ENCODE data around the gene BICRA. TPM values are rescaled to one million over a fixed set of nuclear protein-coding genes. Genes with fewer than 3 reads are reported as not detected.
A peak's percentile ranks its signal among the peaks of the same experiment; 100 is the strongest.
"Not testable (repeated sequence)": the region's sequence is repeated elsewhere in the genome, so short reads cannot be mapped to it uniquely, and the experiment has no call there.

The BICRA gene
- total and polyA plus RNA-seq, 7 donors, result 3.1 to 22.4 (median 9.9) TPM

DNA sequence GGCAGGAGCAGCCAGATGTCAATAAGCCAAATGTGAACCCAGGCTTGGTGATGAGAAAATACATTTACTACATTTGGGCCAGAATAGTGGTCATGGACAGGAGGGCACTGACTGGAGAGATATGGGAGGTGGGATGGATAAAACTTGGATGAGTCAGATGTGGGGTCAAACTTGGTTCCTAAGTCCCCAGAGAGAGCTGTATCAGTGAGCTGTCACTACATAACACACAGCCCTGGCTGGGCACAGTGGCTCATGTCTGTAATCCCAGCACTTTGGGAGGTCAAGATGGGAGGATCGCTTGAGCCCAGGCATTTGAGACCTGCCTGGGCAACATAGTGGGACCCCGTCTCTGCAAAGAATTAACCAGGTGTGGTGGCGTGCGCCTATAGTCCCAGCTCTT, 52.7 kb downstream of the BICRA start:
- intact Hi-C loops (cut with DNase I), result loop anchor here in 1 of 2 donors (5.0 kb wide), 1 partner anchor 44 kb away; no protein-coding TSS in a partner anchor
- TF ChIP-seq, protein P1, sequence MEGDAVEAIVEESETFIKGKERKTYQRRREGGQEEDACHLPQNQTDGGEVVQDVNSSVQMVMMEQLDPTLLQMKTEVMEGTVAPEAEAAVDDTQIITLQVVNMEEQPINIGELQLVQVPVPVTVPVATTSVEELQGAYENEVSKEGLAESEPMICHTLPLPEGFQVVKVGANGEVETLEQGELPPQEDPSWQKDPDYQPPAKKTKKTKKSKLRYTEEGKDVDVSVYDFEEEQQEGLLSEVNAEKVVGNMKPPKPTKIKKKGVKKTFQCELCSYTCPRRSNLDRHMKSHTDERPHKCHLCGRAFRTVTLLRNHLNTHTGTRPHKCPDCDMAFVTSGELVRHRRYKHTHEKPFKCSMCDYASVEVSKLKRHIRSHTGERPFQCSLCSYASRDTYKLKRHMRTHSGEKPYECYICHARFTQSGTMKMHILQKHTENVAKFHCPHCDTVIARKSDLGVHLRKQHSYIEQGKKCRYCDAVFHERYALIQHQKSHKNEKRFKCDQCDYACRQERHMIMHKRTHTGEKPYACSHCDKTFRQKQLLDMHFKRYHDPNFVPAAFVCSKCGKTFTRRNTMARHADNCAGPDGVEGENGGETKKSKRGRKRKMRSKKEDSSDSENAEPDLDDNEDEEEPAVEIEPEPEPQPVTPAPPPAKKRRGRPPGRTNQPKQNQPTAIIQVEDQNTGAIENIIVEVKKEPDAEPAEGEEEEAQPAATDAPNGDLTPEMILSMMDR (IDR thresholded peaks at IDR 0.05), result no peak
- ATAC-seq, result peak in 3 of 4 donors; percentile 14 to 20 (median 18)
- 65 to 87% (median 70%) methylated on average over 4 of the region's 4 CpGs for WGBS, 3 donors
- H3K27ac ChIP-seq, result peak overlapping the region; percentile 91
- peaks cover 78% of the 10 kb centered on the region for H3K4me1 ChIP-seq
- peak in 1 of 2 donors; percentile 38 for DNase-seq
- H3K4me3 ChIP-seq, result peak overlapping the region; percentile 15
- H3K9me3 ChIP-seq, result no peaks in the 10 kb centered on the region
- no peaks in the 10 kb centered on the region for H3K36me3 ChIP-seq (ENCODE audit: insufficient read depth in 1 of 2, low read depth in 1 of 2)
- no peaks in the 10 kb centered on the region for H3K27me3 ChIP-seq (ENCODE audit: insufficient read depth in 3 of 3, low read length in 2 of 3)

DNA sequence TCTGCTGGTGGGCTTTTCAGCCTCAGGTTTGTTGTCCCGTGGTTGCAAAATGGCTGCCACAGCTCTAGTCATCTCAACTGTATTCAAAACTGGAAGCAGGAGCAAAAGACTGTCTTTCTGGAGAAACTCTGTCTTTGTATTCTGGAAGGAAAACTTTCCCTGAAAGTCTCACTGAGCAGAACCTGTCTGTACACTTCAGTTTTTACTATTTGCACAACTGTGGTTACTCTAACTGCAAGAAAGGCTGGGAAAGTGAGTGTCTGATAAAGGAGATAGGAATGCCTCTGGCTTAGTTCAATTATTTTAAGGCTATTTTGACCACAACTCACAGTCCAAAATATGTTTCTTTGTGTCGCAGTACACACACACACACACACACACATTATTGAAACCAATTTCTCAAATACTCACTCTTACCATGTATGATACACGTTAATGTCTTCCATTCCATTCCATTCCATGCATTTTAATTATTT, 54.5 kb downstream of the BICRA start:
- Histone ChIP-seq H3K4me1 (peaks cover 88% of the 10 kb centered on the region), H3K9me3 (no peaks in the 10 kb centered on the region), H3K27me3 (ENCODE audit: insufficient read depth in 3 of 3, low read length in 2 of 3) (no peaks in the 10 kb centered on the region), H3K27ac (peak overlapping the region; percentile 91), H3K4me3 (peak overlapping the region; percentile 30), H3K36me3 (ENCODE audit: insufficient read depth in 1 of 2, low read depth in 1 of 2) (no peaks in the 10 kb centered on the region)
- TF ChIP-seq, protein P1 (IDR thresholded peaks at IDR 0.05), result no peak
- DNase-seq (no peak), ATAC-seq (peak in 3 of 4 donors; percentile 12 to 39 (median 22))
- intact Hi-C loops (cut with DNase I), result loop anchor here in 1 of 2 donors (5.0 kb wide), 1 partner anchor 46 kb away; no protein-coding TSS in a partner anchor
- 47 to 64% (median 54%) methylated on average over 3 of the region's 3 CpGs for WGBS, 3 donors

DNA sequence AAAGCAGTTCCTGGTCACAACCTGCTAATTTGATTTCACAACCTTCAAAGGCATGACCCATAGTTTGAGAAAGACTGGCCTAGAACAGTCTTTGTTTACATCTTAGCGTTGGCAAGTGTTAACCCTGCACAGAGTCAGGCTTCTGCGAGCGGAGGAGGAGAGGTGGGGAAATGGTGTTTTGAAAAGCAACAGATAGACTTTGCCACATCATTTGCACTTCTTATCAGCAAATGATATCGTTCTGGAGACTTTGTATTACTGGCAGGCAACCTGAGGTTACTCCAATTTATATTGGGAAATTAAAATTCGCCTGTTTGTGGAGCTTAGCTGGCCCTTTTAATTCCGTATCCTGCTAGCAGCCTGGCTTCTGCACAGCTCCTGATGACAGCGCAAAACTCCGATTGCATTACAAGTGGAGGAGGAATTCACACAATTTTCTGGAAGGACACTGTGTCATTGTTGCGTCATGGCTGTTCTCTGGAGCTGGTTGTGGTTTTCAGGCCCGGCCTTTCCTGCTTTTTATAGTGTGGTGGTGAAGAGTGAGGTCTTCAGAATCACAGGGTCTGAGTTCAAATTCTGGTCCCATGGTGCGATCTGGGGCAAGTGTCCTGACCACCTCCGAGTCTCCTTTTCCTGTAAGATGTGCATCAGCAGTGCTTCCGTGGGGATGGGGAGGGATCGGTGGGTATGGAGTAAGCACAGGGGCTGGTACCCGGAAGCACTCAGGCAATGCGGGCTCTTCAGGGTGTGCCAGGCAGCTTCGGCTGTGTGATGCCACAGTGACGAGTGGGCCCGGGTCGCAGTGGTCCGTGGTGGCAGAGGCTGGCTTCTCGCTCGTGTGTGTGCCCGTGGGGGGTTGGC, 55.2 kb downstream of the BICRA start:
- DNase-seq (peak; percentile 75 to 83), ATAC-seq (peak; percentile 66 to 70 (median 68))
- Histone ChIP-seq H3K9me3 (no peaks in the 10 kb centered on the region), H3K27ac (peak overlapping the region; percentile 91), H3K27me3 (ENCODE audit: insufficient read depth in 3 of 3, low read length in 2 of 3) (no peaks in the 10 kb centered on the region), H3K4me1 (peaks cover 88% of the 10 kb centered on the region), H3K4me3 (peak overlapping the region; percentile 45), H3K36me3 (ENCODE audit: insufficient read depth in 1 of 2, low read depth in 1 of 2) (no peaks in the 10 kb centered on the region)
- 34 to 50% (median 34%) methylated on average over 24 of the region's 24 CpGs for WGBS, 3 donors
- TF ChIP-seq, protein P1 (IDR thresholded peaks at IDR 0.05), result no peak
- intact Hi-C loops (cut with DNase I), result loop anchor here (2.0 to 5.0 kb wide), 2 partner anchors 47 to 55 kb away; partner anchors contain the start of gene BICRA (in 1 of the 2)

DNA sequence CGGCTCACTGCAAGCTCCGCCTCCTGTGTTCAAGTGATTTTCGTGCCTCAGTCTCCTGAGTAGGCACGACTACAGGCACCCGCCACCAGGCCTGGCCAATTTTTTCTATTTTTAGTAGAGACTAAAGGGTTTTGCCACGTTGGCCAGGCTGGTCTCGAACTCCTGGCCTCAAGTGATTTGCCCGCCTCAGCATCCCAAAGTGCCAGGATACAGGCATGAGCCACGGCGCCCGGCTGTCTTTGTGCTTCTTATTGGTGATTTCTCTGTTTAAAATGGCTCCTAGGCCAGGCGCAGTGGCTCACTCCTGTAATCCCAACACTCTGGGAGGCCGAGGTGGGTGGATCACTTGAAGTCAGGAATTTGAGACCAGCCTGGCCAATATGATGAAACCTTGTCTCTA, 59.6 kb downstream of the BICRA start:
- peak in 1 of 2 donors; percentile 50 for DNase-seq
- peaks cover 0 to 23% of the 10 kb centered on the region in 2 donors for H3K36me3 ChIP-seq (ENCODE audit: insufficient read depth in 1 of 2, low read depth in 1 of 2)
- ATAC-seq; H3K4me3 ChIP-seq; intact Hi-C loops (cut with DNase I); H3K9me3 ChIP-seq; H3K27me3 ChIP-seq (ENCODE audit: insufficient read depth in 3 of 3, low read length in 2 of 3): not testable (repeated sequence)
- WGBS, 3 donors, result 66 to 71% (median 69%) methylated on average over 13 of the region's 13 CpGs
- H3K4me1 ChIP-seq, result peaks cover 55% of the 10 kb centered on the region
- H3K27ac ChIP-seq, result peak overlapping the region; percentile 36

DNA sequence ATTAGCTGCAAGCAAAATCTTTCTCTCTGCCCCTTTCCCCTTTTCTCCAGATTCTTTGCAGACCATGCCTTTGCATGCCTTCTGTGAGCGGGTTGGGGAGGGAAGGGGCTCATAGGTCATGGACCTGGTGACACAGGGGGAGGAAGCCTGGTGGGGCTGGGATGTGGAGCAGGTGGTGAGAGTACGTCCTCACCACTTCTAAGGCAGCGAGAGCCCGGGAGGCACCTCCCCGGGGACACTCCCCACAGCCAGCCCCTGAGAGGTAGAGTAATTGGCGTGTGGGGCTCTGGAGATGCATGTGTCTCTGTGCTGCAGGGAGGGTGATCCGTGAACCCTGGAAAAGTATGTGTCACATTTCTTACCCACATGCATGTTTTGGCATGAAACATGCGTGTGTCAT, 61.8 kb downstream of the BICRA start:
- DNase-seq (peak in 1 of 2 donors; percentile 46), ATAC-seq (no peak)
- intact Hi-C loops (cut with DNase I), result no loop called here
- TF ChIP-seq, protein P1 (IDR thresholded peaks at IDR 0.05), result no peak
- H3K9me3 ChIP-seq, result no peaks in the 10 kb centered on the region
- no peaks in the 10 kb centered on the region for H3K27me3 ChIP-seq (ENCODE audit: insufficient read depth in 3 of 3, low read length in 2 of 3)
- no peak overlapping the region for H3K4me3 ChIP-seq
- H3K36me3 ChIP-seq (ENCODE audit: insufficient read depth in 1 of 2, low read depth in 1 of 2), result peaks cover 0 to 44% of the 10 kb centered on the region in 2 donors
- H3K27ac ChIP-seq, result no peak overlapping the region
- peaks cover 36% of the 10 kb centered on the region for H3K4me1 ChIP-seq
- WGBS, 3 donors, result 95 to 99% (median 96%) methylated on average over 7 to 8 of the region's 8 CpGs
